GM12878 (cell line): Measurements from ENCODE around the gene ADH7. TPM values are rescaled to one million over a fixed set of nuclear protein-coding genes. Genes with fewer than 3 reads are reported as not detected.

Experiments used
- ATAC-seq: fragments of 200-7000 bp; cut with Tn5 transposase; 3 replicates; pipeline ENCODE4 v1.9.1; 2020; ENCODE audit warnings: mild to moderate bottlenecking, moderate library complexity
- BruUV-seq: library from RNA; stranded (reverse); fragments of 400-500 nt; replicated peaks from 2 replicates; lab custom pipeline; 2021; lab: Mats Ljungman, UMichigan
- CTCF ChIA-PET: fragments of 300-600 bp; sonication (Branson Sonifier 250); formaldehyde crosslinking; extraction: SDS; loops from one replicate; lab custom pipeline; 2021; ENCODE audit warnings: inconsistent platforms; lab: Yijun Ruan, JAX
- POLR2A ChIA-PET: fragments of 350-600 bp; formaldehyde crosslinking; extraction: SDS; loops from one replicate; lab custom pipeline; 2021; ENCODE audit warnings: inconsistent platforms; lab: Charles Lee
- RAD21 ChIA-PET: fragments of 300-600 bp; sonication (Branson Sonifier 250); formaldehyde crosslinking; loops from one replicate; lab custom pipeline; 2023; ENCODE audit warnings: antibody characterized with exemption; ENCODE audit not compliant: unreplicated experiment; lab: Charles Lee
- SMC1A ChIA-PET: fragments of 300-600 bp; sonication (Branson Sonifier 250); formaldehyde crosslinking; loops from one replicate; lab custom pipeline; 2023; ENCODE audit not compliant: unreplicated experiment, uncharacterized antibody; lab: Charles Lee
- DNase-seq: peaks from one replicate; pipeline ENCODE4 v3.0.0-alpha.2; 2011; ENCODE audit warnings: low read depth, low spot score
- FAIRE-seq: peaks from 3 replicates; lab custom pipeline; 2011; peaks lifted over from hg19 to GRCh38; lab: Jason Lieb, UNC
- H2AFZ ChIP-seq: 2 replicates; pipeline ENCODE4 v1.6.0; 2011; ENCODE audit warnings: low read depth, low read length, control low read depth; ENCODE audit not compliant: control insufficient read depth
- H3K27ac ChIP-seq: 2 replicates; pipeline ENCODE4 v1.5.1; 2011; ENCODE audit warnings: control low read depth; ENCODE audit not compliant: control insufficient read depth, insufficient read depth
- H3K27me3 ChIP-seq, 2 experiments: replicated peaks in 1 of 2; 2 replicates each; pipeline versions ENCODE4 v1.6.0 to v1.6.1; 2011; ENCODE audit warnings: low read length in 1 of 2; ENCODE audit not compliant: control insufficient read depth in 2 of 2, insufficient read depth in 2 of 2
- H3K36me3 ChIP-seq, 2 experiments: 2 replicates each; pipeline ENCODE4 v1.5.1; 2011; ENCODE audit warnings: low read length in 1 of 2; ENCODE audit not compliant: control insufficient read depth in 2 of 2, insufficient read depth in 2 of 2
- H3K4me1 ChIP-seq: 2 replicates; pipeline ENCODE4 v1.6.1; 2011; ENCODE audit warnings: mild to moderate bottlenecking, low read length, moderate library complexity, mixed read lengths; ENCODE audit not compliant: control insufficient read depth, insufficient read depth
- H3K4me2 ChIP-seq: 2 replicates; pipeline ENCODE4 v1.6.0; 2011; ENCODE audit warnings: control low read depth; ENCODE audit not compliant: control insufficient read depth, insufficient read depth
- H3K4me3 ChIP-seq: fragments of 200-600 bp; sonication (generic); 2 replicates; pipeline ENCODE4 v1.5.1; 2016
- H3K79me2 ChIP-seq: 2 replicates; pipeline ENCODE4 v1.6.0; 2011; ENCODE audit warnings: low read length; ENCODE audit not compliant: control insufficient read depth, insufficient read depth
- H3K9ac ChIP-seq: 2 replicates; pipeline ENCODE4 v1.8.0; 2011; ENCODE audit warnings: low read length, control low read depth, mixed read lengths; ENCODE audit not compliant: control insufficient read depth, insufficient read depth
- H3K9me3 ChIP-seq: replicated peaks from 3 replicates; pipeline ENCODE4 v1.5.1; 2011; ENCODE audit warnings: mild to moderate bottlenecking, low read length; ENCODE audit not compliant: control insufficient read depth, insufficient read depth
- H4K20me1 ChIP-seq: 2 replicates; pipeline ENCODE4 v1.6.0; 2011; ENCODE audit not compliant: control insufficient read depth, insufficient read depth
- BACH1 ChIP-seq: fragments of 450-650 bp; IDR thresholded peaks from 2 replicates; pipeline ENCODE4 v1.6.1; 2017; ENCODE audit warnings: mild to moderate bottlenecking, borderline replicate concordance
- BMI1 ChIP-seq: fragments of 450-650 bp; IDR thresholded peaks from 2 replicates; pipeline ENCODE4 v1.6.1; 2016; ENCODE audit warnings: mild to moderate bottlenecking, moderate library complexity, borderline replicate concordance
- CBX3 ChIP-seq: fragments of 200-600 bp; sonication (generic); IDR thresholded peaks from 2 replicates; pipeline ENCODE4 v1.6.1; 2016; ENCODE audit warnings: low read depth, borderline replicate concordance
- CEBPB ChIP-seq, 2 experiments: fragments of 150-350 bp in 1 of 2; IDR thresholded peaks; 2 replicates each; pipeline ENCODE4 v1.6.1; 2012 to 2014; ENCODE audit warnings: low read depth in 2 of 2, low read length in 2 of 2, borderline replicate concordance in 1 of 2, inconsistent platforms in 1 of 2
- EGR1 ChIP-seq, 2 experiments: IDR thresholded peaks; 1 replicate in 1 of 2; 2 replicates in 1 of 2; pipeline ENCODE4 v1.6.1; 2011 to 2012; ENCODE audit warnings: low read depth in 2 of 2, low read length in 2 of 2, borderline replicate concordance in 1 of 2, mild to moderate bottlenecking in 1 of 2, moderate library complexity in 1 of 2
- EZH2 ChIP-seq: IDR thresholded peaks from 2 replicates; pipeline ENCODE4 v1.6.1; 2012; ENCODE audit warnings: low read depth, mild to moderate bottlenecking, control low read depth, inconsistent platforms, low read length, borderline replicate concordance; ENCODE audit not compliant: control insufficient read depth
- FOS ChIP-seq: IDR thresholded peaks from 3 replicates; pipeline ENCODE4 v1.6.1; 2011; ENCODE audit warnings: borderline replicate concordance; ENCODE audit not compliant: insufficient read length; ENCODE audit errors: extremely low read depth
- HDGF ChIP-seq: fragments of 450-650 bp; IDR thresholded peaks from 2 replicates; pipeline ENCODE4 v1.6.1; 2016; ENCODE audit warnings: antibody characterized with exemption
- RAD21 ChIP-seq: IDR thresholded peaks from 2 replicates; pipeline ENCODE4 v1.6.1; 2011; ENCODE audit warnings: mild to moderate bottlenecking, low read depth, low read length, moderate library complexity; ENCODE audit not compliant: insufficient read depth
- RELA ChIP-seq: fragments of 450-650 bp; IDR thresholded peaks from 2 replicates; pipeline ENCODE4 v1.8.0; 2014; ENCODE audit warnings: borderline replicate concordance; ENCODE audit not compliant: partially characterized antibody
- SMARCA5 ChIP-seq: fragments of 450-650 bp; IDR thresholded peaks from 2 replicates; pipeline ENCODE4 v1.6.1; 2017; ENCODE audit warnings: mild to moderate bottlenecking
- SP1 ChIP-seq: IDR thresholded peaks from one replicate; pipeline ENCODE4 v1.6.1; 2011; ENCODE audit warnings: low read depth, low read length
- STAT3 ChIP-seq: IDR thresholded peaks from 2 replicates; pipeline ENCODE4 v1.6.1; 2011; ENCODE audit warnings: low read depth, low read length, improper control_type of control experiment
- TARDBP ChIP-seq: IDR thresholded peaks from 2 replicates; pipeline ENCODE4 v1.6.1; 2016; ENCODE audit warnings: borderline replicate concordance
- YBX1 ChIP-seq: fragments of 450-650 bp; IDR thresholded peaks from 2 replicates; pipeline ENCODE4 v1.6.1; 2016; ENCODE audit warnings: antibody characterized with exemption
- ZNF384 ChIP-seq: IDR thresholded peaks from 2 replicates; pipeline ENCODE4 v1.6.1; 2012; ENCODE audit warnings: low read depth, mild to moderate bottlenecking, low read length, improper control_type of control experiment, borderline replicate concordance
- WGBS: methylation state at CpG from one replicate; pipeline ENCODE4 v1.1.6; 2016; ENCODE audit warnings: low lambda C conversion rate; ENCODE audit not compliant: insufficient replicate concordance, insufficient coverage; ENCODE audit errors: missing lambda C conversion rate; 5-methylcytosine and 5-hydroxymethylcytosine counted together
- in situ Hi-C: fragments of 300-500 bp; cut with MboI; formaldehyde crosslinking; loops from 9 replicates; pipeline ENCODE4 v1.14.3; 2018; ENCODE audit warnings: mixed read lengths
- intact Hi-C: fragments of 100-400 bp; cut with micrococcal nuclease; formaldehyde crosslinking; loops from one replicate; pipeline ENCODE4 v1.14.2; 2022; ENCODE audit not compliant: unreplicated experiment
- polyA plus RNA-seq, 11 experiments: library from polyadenylated mRNA; depleted of rRNA in 4 of 11; unstranded in 6 of 11; stranded (reverse) in 5 of 11; fragments of >200 nt; fragmentation: Nextera tagmentation in 4 of 11; fragmentation: Illumina TruSeq in 1 of 11; extraction: Ambion mirVana in 4 of 11; extraction: Trizol in 1 of 11; gene quantifications; 1 replicate in 1 of 11; 2 replicates in 10 of 11; pipeline versions ENCODE4 v1.2.1 to v1.2.3, GENCODE V29; 2011 to 2016; ENCODE audit warnings: inconsistent platforms in 2 of 11, missing spikeins in 2 of 11, low read depth in 1 of 11
- total RNA-seq, 4 experiments: library from RNA; depleted of rRNA in 3 of 4; stranded (reverse); fragments of >200 nt in 3 of 4; fragmentation: Illumina TruSeq in 1 of 4; extraction: Trizol in 1 of 4; gene quantifications; 2 replicates each; pipeline versions ENCODE4 v1.2.1 to v1.2.3, GENCODE V29; 2013 to 2021
- TF ChIP-seq, protein P1 (sequence below): fragments of 450-650 bp; IDR thresholded peaks from 2 replicates; pipeline ENCODE4 v1.6.1; 2014; ENCODE audit warnings: mild to moderate bottlenecking
- TF ChIP-seq, protein P2 (sequence below): IDR thresholded peaks from 2 replicates; pipeline ENCODE4 v1.6.1; 2012; ENCODE audit warnings: low read depth, low read length, improper control_type of control experiment
- TF ChIP-seq, protein P3 (sequence below): fragments of 450-650 bp; IDR thresholded peaks from 2 replicates; pipeline ENCODE4 v1.6.1; 2017; ENCODE audit warnings: mild to moderate bottlenecking, moderate library complexity
- TF ChIP-seq, protein P4 (sequence below): fragments of 450-650 bp; IDR thresholded peaks from 2 replicates; pipeline ENCODE4 v1.6.1; 2017; ENCODE audit warnings: borderline replicate concordance

ADH7 gene
- total and polyA plus RNA-seq, 10 of the 15 experiments (the other 5 are each of a cell fraction or from before 2014, with no cell fraction given), result not detected

DNA sequence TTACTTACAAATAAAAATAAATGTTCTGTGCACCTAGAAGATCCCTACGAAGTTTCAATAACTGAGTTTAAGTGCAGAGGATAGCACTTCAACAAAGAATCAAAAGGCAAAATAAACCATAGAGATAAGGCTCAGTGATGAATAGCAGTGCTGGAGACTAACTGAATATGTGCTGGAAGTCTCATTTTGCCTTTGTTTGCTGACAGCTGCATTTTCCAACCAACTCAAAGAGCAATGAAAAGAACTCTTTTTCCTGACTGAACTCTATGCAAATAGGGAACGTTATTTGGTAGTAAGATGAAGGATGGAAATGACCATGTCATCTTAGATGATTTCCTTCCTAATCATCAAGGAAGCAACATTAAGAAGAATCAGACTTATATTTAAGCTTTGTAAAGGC, 32.7 kb upstream of the ADH7 start:
- ChIA-PET POLR2A (no interaction called here), RAD21 (interaction anchor here (0.5 kb wide), 1 partner anchor 1000 kb away, joined by 3 read pairs; no protein-coding TSS in a partner anchor), SMC1A (interaction anchor here (2.0 kb wide), 1 partner anchor 9 kb away, joined by 7 read pairs; no protein-coding TSS in a partner anchor), CTCF (no interaction called here)
- Histone ChIP-seq H3K4me3 (no peak overlapping the region), H3K36me3 (no peaks in the 10 kb centered on the region), H3K9ac (no peak overlapping the region), H3K27ac (no peak overlapping the region), H2AFZ (no peak overlapping the region), H3K4me1 (no peaks in the 10 kb centered on the region), H3K79me2 (no peaks in the 10 kb centered on the region), H3K9me3 (no peaks in the 10 kb centered on the region), H3K4me2 (no peak overlapping the region), H4K20me1 (no peaks in the 10 kb centered on the region), H3K27me3 (no peaks in the 10 kb centered on the region)
- FAIRE-seq (no peak), ATAC-seq (no peak), DNase-seq (no peak)
- intact Hi-C loops, result no loop called here
- TF ChIP-seq FOS (no peak), YBX1 (no peak), RELA (no peak), RAD21 (no peak), BMI1 (no peak), EGR1 (IDR thresholded peaks at IDR 0.05; ENCODE audit: borderline replicate concordance in 1 of 2, low read depth in 2 of 2, low read length in 2 of 2) (no peak), HDGF (no peak), CEBPB (IDR thresholded peaks at IDR 0.05; ENCODE audit: borderline replicate concordance in 1 of 2, low read depth in 2 of 2, low read length in 2 of 2) (no peak), CBX3 (no peak), BACH1 (no peak), SP1 (no peak), STAT3 (no peak), TARDBP (no peak), ZNF384 (no peak), SMARCA5 (no peak), EZH2 (no peak)
- TF ChIP-seq, protein P1, sequence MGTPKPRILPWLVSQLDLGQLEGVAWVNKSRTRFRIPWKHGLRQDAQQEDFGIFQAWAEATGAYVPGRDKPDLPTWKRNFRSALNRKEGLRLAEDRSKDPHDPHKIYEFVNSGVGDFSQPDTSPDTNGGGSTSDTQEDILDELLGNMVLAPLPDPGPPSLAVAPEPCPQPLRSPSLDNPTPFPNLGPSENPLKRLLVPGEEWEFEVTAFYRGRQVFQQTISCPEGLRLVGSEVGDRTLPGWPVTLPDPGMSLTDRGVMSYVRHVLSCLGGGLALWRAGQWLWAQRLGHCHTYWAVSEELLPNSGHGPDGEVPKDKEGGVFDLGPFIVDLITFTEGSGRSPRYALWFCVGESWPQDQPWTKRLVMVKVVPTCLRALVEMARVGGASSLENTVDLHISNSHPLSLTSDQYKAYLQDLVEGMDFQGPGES, result no peak
- TF ChIP-seq, protein P2, sequence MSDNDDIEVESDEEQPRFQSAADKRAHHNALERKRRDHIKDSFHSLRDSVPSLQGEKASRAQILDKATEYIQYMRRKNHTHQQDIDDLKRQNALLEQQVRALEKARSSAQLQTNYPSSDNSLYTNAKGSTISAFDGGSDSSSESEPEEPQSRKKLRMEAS, result no peak
- TF ChIP-seq, protein P3, sequence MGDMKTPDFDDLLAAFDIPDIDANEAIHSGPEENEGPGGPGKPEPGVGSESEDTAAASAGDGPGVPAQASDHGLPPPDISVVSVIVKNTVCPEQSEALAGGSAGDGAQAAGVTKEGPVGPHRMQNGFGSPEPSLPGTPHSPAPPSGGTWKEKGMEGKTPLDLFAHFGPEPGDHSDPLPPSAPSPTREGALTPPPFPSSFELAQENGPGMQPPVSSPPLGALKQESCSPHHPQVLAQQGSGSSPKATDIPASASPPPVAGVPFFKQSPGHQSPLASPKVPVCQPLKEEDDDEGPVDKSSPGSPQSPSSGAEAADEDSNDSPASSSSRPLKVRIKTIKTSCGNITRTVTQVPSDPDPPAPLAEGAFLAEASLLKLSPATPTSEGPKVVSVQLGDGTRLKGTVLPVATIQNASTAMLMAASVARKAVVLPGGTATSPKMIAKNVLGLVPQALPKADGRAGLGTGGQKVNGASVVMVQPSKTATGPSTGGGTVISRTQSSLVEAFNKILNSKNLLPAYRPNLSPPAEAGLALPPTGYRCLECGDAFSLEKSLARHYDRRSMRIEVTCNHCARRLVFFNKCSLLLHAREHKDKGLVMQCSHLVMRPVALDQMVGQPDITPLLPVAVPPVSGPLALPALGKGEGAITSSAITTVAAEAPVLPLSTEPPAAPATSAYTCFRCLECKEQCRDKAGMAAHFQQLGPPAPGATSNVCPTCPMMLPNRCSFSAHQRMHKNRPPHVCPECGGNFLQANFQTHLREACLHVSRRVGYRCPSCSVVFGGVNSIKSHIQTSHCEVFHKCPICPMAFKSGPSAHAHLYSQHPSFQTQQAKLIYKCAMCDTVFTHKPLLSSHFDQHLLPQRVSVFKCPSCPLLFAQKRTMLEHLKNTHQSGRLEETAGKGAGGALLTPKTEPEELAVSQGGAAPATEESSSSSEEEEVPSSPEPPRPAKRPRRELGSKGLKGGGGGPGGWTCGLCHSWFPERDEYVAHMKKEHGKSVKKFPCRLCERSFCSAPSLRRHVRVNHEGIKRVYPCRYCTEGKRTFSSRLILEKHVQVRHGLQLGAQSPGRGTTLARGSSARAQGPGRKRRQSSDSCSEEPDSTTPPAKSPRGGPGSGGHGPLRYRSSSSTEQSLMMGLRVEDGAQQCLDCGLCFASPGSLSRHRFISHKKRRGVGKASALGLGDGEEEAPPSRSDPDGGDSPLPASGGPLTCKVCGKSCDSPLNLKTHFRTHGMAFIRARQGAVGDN, result no peak
- TF ChIP-seq, protein P4, sequence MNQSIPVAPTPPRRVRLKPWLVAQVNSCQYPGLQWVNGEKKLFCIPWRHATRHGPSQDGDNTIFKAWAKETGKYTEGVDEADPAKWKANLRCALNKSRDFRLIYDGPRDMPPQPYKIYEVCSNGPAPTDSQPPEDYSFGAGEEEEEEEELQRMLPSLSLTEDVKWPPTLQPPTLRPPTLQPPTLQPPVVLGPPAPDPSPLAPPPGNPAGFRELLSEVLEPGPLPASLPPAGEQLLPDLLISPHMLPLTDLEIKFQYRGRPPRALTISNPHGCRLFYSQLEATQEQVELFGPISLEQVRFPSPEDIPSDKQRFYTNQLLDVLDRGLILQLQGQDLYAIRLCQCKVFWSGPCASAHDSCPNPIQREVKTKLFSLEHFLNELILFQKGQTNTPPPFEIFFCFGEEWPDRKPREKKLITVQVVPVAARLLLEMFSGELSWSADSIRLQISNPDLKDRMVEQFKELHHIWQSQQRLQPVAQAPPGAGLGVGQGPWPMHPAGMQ, result no peak
- 27% methylated on average over 2 of the region's 2 CpGs for WGBS
- no TSS peak for BruUV-seq
- in situ Hi-C loops, result loop anchor here (10.0 kb wide), 1 partner anchor 343 kb away; no protein-coding TSS in a partner anchor
